ENCODE results near the gene GRXCR1.

GRCh38 chr4:42881253-42881652 lies 11.3 kb upstream of the GRXCR1 start:
- TF ChIP-seq CTCF (IDR thresholded peaks at IDR 0.05; ENCODE audit: low read depth, low read length) (no peak), EZH2phosphoT487 (IDR thresholded peaks at IDR 0.05; ENCODE audit: low read depth) (no peak)
